HT-29 (cell line): ENCODE data around the gene ABCB9. TPM values are rescaled to one million over a fixed set of nuclear protein-coding genes. Genes with fewer than 3 reads are reported as not detected.
"Not testable (repeated sequence)": the region's sequence is repeated elsewhere in the genome, so short reads cannot be mapped to it uniquely, and the experiment has no call there.

ENCODE experiments used
- DNase-seq: peaks from one replicate; pipeline ENCODE4 v3.0.0-alpha.2; 2015; ENCODE audit warnings: low spot score
- total RNA-seq: library from RNA; depleted of rRNA; stranded (reverse); fragments of >200 nt; shearing (Covaris generic); gene quantifications from 2 replicates; pipeline ENCODE4 v1.2.3, GENCODE V29; 2014

The ABCB9 gene
- total RNA-seq, 1 experiment from 2014 or later = 7.3 TPM

GRCh38 chr12:122895704-122896636, 70.3 kb downstream of the ABCB9 start, which contains the start of gene VPS37B:
TSS of gene VPS37B (minus strand) at chr12:122896124. CDS start at chr12:122896062, 62 bp downstream.
- peak; percentile 88 for DNase-seq

GRCh38 chr12:122895320-122895703, 71.0 kb downstream of the ABCB9 start:
- DNase-seq = no peak

DNA sequence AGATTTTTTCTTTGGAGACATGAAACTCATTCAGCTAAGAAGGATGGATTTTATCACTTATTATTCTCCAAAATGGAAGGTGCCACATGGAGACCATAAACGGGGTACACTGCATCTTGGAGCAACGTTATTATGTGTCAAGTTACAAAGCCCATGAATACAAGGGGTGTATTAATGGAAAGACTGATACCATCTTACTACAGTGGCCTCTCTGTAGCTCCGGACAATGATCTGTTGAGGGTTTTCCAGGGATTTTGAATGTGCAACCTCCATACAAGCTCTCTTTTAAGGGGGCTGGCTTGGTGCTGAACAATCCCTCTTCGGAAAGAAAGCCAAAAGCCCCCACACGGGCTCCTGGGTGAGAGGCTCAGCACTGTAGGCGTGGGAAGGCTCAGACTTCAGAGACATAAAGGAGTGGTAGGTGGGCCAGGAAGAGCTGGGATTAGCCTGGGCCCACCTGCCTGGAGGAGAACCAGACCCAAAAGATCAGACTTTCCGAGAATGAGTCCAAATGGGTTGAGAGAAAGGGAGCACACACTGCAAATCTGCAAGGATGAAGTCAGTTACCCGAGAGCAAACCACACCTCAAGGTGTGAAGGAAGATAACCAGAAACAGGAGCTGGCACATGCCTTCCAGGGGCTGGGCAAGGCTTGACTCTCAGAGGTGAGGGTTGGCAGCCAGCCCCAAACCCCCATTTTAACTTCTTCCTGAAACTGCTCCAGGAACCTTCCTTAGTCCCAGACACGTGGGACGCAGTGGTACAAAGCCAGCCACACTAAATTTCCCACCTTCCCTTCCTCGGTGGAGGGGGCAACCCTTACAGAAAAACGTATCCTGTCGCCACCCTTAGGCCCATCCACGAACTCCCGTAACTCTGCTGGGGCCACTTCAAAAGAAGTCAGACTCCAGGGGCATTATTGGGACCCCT, 71.8 kb downstream of the ABCB9 start:
- peak; percentile 83 for DNase-seq

DNA sequence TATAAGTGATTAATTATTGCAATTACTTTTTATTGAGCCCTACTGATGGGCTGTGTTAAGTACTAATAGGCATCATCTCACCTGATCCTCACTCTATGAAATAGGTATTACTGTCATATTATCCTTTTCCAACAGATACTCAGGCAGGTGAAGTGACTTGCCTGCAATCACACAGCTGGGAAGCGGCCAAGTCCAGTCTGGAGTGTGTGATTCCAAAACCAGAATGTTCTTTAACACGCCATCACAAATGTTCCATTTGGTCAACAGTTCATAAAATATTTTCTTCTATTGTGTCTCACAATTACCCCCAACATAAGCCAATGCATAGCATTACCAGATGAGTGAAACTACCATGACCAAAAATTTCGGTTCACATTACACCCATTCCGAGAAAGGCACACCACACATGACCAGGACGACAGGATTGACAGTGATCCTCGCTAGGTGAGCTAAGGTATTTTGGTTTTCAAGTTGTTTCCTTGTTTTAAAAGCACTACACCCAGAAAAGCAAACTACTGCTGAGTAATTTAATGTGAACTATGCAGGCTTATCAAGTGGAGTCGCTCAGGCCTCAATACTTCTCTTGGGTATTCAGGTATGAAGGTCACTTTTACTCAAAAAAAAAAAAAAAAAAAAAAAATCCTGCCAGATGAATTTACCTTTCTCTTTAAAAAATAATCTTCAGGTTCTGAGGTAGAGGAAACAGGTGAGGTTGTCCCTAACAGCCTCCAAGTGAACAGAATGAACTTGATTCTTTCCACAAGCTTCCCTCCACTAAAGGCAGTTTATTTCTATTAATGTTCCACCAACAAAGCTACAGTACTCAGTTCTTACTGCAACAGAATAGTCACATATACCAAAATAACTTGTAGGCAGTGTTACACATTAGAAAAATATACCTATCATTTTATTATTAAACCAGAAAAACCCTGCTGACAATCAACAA, 72.8 kb downstream of the ABCB9 start:
- peak; percentile 70 for DNase-seq

GRCh38 chr12:122892724-122893123, 73.5 kb downstream of the ABCB9 start:
- DNase-seq = not testable (repeated sequence)

GRCh38 chr12:122891661-122892525, 74.4 kb downstream of the ABCB9 start:
- peak; percentile 59 for DNase-seq

DNA sequence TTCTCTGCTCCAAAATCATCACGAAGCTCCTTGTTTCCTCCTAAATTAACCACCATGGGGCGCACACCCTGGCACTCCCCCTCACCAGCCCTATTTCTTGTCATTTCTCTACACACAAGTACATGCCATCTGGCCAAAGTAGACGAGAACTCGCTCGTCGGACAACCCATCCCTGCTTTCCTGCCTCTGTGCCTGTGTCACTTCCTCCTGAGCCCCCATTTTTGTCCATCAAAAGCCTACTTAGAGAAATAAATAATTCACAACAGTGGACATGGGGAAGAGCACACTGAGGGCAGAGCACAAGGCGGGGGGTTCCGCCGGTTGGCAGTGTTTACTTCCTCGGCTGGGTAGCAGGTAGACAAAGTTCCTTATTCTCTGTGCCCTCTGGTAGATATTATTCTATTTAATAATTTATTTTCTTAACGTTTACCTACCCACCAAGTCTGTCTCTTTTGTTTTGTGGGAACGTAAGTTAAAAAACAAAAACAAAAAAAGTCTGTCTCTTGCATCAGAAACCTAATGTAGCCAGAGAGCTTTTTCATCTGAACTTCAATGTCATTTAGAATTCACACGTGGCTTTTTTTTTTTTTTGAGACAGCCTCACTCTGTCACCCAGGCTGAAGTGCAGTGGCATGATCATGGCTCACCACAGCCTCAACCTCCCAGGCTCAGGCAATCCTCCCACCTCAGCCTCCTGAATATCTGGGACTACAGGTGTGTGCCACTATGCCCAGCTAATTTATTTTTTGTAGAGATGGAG, 76.3 kb downstream of the ABCB9 start:
- no peak for DNase-seq

DNA sequence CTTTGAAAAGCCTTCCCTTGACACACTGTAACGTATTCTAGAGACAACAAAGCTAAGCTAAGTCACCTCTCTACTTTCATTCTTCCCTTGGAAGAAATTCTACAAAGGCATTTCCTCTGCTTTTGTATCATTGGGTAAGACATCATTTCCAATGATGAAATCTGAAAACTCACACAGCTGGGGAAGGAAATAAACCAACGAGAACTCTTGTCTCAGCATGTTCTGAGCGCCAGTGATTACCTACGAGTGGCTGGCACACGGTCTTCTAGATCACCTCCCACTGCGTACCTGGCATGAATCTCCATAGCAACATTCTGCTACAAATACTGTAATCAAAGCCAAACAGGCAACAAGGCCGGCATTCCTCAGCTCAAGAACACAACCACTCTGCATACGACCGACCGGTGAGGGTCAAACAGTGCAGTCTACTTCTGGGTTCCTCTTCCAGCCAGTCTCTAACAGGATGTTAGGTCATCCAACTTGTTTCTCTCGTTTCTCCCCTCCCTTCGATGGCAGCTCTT, 78.0 kb downstream of the ABCB9 start:
- DNase-seq = peak; percentile 97

- no peak for DNase-seq
Measured at GRCh38 chr12:122887819-122888212, 78.4 kb downstream of the ABCB9 start.

GRCh38 chr12:122886851-122887818, 79.1 kb downstream of the ABCB9 start:
- peak; percentile 85 for DNase-seq

GRCh38 chr12:122886161-122886560, 80.1 kb downstream of the ABCB9 start:
- no peak for DNase-seq

DNA sequence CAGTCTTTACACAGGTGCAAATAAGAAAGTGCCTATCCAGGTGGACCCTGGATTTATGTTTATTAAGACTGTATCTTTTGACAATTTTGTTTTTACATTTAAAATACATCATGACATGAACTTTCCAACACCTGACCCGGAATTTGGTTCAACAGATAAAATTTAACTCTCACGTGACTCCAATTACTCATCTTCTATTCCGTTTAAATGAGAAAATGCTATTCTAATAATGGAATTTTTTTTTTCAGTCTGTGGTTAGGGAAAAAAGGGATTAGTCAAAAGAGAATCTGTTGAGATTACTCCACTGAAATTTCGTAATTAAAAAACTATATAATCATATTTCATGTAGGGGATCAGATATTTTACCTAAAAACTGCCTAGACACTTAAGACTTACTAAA, 81.4 kb downstream of the ABCB9 start:
- no peak for DNase-seq

- no peak for DNase-seq
Measured at GRCh38 chr12:122884091-122884826, 82.0 kb downstream of the ABCB9 start.

DNA sequence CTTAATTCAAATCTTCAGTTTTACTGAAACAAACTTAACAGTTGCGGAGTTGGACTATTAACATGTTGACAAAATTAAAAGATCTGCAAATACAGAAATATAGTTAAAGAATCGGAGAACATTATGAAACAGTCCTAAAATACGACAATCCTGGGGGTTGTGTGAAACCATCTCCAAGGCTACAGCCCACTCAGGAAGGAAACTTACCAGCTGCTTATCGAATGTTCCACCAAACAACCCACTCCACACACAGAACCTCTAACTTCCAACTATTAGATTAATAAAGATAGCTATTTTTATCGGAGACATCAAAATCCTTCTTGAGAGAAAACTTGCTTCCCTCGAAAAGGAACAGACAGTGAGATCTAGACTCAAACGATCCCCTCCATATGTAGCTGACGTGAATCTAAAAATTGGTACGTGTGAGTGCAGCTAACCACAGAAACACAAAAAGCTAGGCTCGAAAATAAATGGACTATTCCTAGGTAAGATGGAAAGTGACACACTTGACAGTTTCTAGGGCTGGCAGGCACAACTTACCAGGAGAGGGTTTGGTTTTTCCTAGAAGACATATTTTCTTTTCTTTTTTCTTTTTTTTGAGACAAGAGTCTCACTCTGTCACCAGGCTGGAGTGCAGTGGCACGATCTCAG, 83.2 kb downstream of the ABCB9 start:
- DNase-seq = no peak

DNA sequence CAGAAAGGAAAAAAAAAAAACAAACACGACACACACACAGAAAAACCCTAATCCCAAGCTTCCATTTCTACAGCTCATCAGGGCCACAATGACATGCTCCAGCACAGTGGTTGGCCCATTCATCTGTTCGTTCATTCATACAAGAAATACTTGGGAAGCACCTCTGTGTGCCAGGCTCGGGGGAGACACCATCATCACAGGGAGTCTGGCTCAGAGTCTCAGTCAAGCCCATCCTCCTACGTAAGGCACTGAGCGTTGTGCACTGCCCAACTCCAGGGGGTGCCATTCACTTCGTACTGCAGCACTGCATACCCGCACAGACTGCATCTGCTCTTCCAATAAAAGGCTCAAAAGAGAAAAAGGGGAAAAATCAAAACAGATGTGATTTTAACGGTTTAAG, 85.6 kb downstream of the ABCB9 start:
- no peak for DNase-seq

DNA sequence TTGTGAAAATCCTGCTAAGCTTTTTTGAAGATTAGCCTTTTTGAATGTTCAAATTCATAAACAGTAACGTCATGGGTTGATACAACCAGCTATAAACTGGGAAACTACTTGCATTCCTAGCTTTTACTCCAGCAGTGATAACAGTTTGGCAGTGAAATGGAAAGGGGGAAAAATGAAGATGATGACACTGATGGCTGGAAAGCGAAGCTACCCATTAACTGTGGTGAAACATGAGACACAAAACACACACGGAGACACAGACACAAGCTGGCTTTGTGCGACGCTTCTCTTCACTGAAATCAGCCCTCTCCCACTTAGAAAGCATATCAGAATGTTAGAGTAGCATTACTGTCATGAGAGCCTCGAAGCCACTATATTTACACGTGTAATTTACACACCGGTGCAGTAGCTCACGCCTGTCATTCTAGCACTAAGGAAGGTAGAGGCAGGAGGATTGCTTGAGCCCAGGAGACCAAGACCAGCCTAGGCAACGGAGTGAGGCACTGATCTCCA, 86.1 kb downstream of the ABCB9 start:
- no peak for DNase-seq
